Measurements from ENCODE around the gene PEAK1. TPM values are rescaled to one million over a fixed set of nuclear protein-coding genes. Genes with fewer than 3 reads are reported as not detected.

PEAK1 gene
- total RNA-seq, 2 donors from 2014 or later = 38.0 to 41.4 TPM

- no peak for ATAC-seq
Measured at GRCh38 chr15:77130315-77130930, 289.5 kb downstream of the PEAK1 start.

GRCh38 chr15:77127626-77128025 lies 292.3 kb downstream of the PEAK1 start:
- H3K27ac Mint-ChIP-seq = no peak overlapping the region
- H3K4me1 Mint-ChIP-seq (ENCODE audit: low read depth in 2 of 2) = peaks cover 7 to 21% of the 10 kb centered on the region in 2 donors
- no peaks in the 10 kb centered on the region for H3K9me3 Mint-ChIP-seq
- H3K4me3 Mint-ChIP-seq = no peak overlapping the region
- H3K27me3 Mint-ChIP-seq = no peaks in the 10 kb centered on the region
- DNase-seq (ENCODE audit: low spot score) (no peak), ATAC-seq (no peak)
- H3K36me3 Mint-ChIP-seq = no peaks in the 10 kb centered on the region

More at GRCh38 chr15:77130315-77130930, 289.5 kb downstream of the PEAK1 start:
- H3K4me3 Mint-ChIP-seq = no peak overlapping the region
- DNase-seq (ENCODE audit: low spot score) = no peak
- no peak overlapping the region for H3K27ac Mint-ChIP-seq
- H3K4me1 Mint-ChIP-seq (ENCODE audit: low read depth in 2 of 2) = peaks cover 7 to 13% of the 10 kb centered on the region in 2 donors
- no peaks in the 10 kb centered on the region for H3K36me3 Mint-ChIP-seq
- H3K9me3 Mint-ChIP-seq = no peaks in the 10 kb centered on the region
- H3K27me3 Mint-ChIP-seq = no peaks in the 10 kb centered on the region

GRCh38 chr15:77126529-77127326 lies 293.2 kb downstream of the PEAK1 start:
- ATAC-seq (no peak), DNase-seq (ENCODE audit: low spot score) (no peak)
- Mint-ChIP-seq H3K4me3 (no peak overlapping the region), H3K9me3 (no peaks in the 10 kb centered on the region), H3K27me3 (no peaks in the 10 kb centered on the region), H3K4me1 (ENCODE audit: low read depth in 2 of 2) (peaks cover 7 to 21% of the 10 kb centered on the region in 2 donors), H3K27ac (no peak overlapping the region), H3K36me3 (no peaks in the 10 kb centered on the region)

- no peaks in the 10 kb centered on the region for H3K27me3 Mint-ChIP-seq
- H3K27ac Mint-ChIP-seq = no peak overlapping the region
- no peak for ATAC-seq
- H3K4me1 Mint-ChIP-seq (ENCODE audit: low read depth in 2 of 2) = peaks cover 10 to 25% of the 10 kb centered on the region in 2 donors
- H3K36me3 Mint-ChIP-seq = no peaks in the 10 kb centered on the region
- H3K4me3 Mint-ChIP-seq = no peak overlapping the region
- DNase-seq (ENCODE audit: low spot score) = no peak
- H3K9me3 Mint-ChIP-seq = no peaks in the 10 kb centered on the region
Measured at GRCh38 chr15:77123854-77124253, 296.1 kb downstream of the PEAK1 start.

GRCh38 chr15:77122576-77122975 lies 297.3 kb downstream of the PEAK1 start:
- Mint-ChIP-seq H3K27me3 (no peaks in the 10 kb centered on the region), H3K36me3 (no peaks in the 10 kb centered on the region), H3K4me3 (no peak overlapping the region), H3K27ac (no peak overlapping the region), H3K4me1 (ENCODE audit: low read depth in 2 of 2) (peaks cover 11 to 22% of the 10 kb centered on the region in 2 donors), H3K9me3 (no peaks in the 10 kb centered on the region)
- DNase-seq (ENCODE audit: low spot score) (no peak), ATAC-seq (no peak)

- Mint-ChIP-seq H3K4me1 (ENCODE audit: low read depth in 2 of 2) (peaks cover 4 to 16% of the 10 kb centered on the region in 2 donors), H3K36me3 (no peaks in the 10 kb centered on the region), H3K4me3 (no peak overlapping the region), H3K27me3 (no peaks in the 10 kb centered on the region), H3K9me3 (no peaks in the 10 kb centered on the region), H3K27ac (no peak overlapping the region)
- ATAC-seq (no peak), DNase-seq (ENCODE audit: low spot score) (no peak)
Measured at GRCh38 chr15:77121599-77121998, 298.3 kb downstream of the PEAK1 start.

- Mint-ChIP-seq H3K4me1 (ENCODE audit: low read depth in 2 of 2) (peaks cover 4 to 16% of the 10 kb centered on the region in 2 donors), H3K27ac (no peak overlapping the region), H3K9me3 (no peaks in the 10 kb centered on the region), H3K4me3 (no peak overlapping the region), H3K36me3 (no peaks in the 10 kb centered on the region), H3K27me3 (no peaks in the 10 kb centered on the region)
- ATAC-seq (no peak), DNase-seq (ENCODE audit: low spot score) (no peak)
Measured at GRCh38 chr15:77120576-77120975, 299.3 kb downstream of the PEAK1 start.

GRCh38 chr15:77119446-77119845 lies 300.5 kb downstream of the PEAK1 start:
- DNase-seq (ENCODE audit: low spot score) = no peak

GRCh38 chr15:77118882-77119321 lies 301.0 kb downstream of the PEAK1 start:
- Mint-ChIP-seq H3K4me1 (ENCODE audit: low read depth in 2 of 2) (peaks cover 4 to 11% of the 10 kb centered on the region in 2 donors), H3K27ac (no peak overlapping the region), H3K36me3 (no peaks in the 10 kb centered on the region), H3K4me3 (no peak overlapping the region), H3K27me3 (no peaks in the 10 kb centered on the region), H3K9me3 (no peaks in the 10 kb centered on the region)
- DNase-seq (ENCODE audit: low spot score) = no peak
- ATAC-seq = no peak

More at GRCh38 chr15:77119446-77119845, 300.5 kb downstream of the PEAK1 start:
- peaks cover 4 to 16% of the 10 kb centered on the region in 2 donors for H3K4me1 Mint-ChIP-seq (ENCODE audit: low read depth in 2 of 2)
- H3K36me3 Mint-ChIP-seq = no peaks in the 10 kb centered on the region
- H3K4me3 Mint-ChIP-seq = no peak overlapping the region
- H3K27ac Mint-ChIP-seq = no peak overlapping the region
- no peaks in the 10 kb centered on the region for H3K9me3 Mint-ChIP-seq
- no peak for ATAC-seq
- H3K27me3 Mint-ChIP-seq = no peaks in the 10 kb centered on the region

- H3K9me3 Mint-ChIP-seq = no peaks in the 10 kb centered on the region
- no peak overlapping the region for H3K4me3 Mint-ChIP-seq
- no peaks in the 10 kb centered on the region for H3K36me3 Mint-ChIP-seq
- H3K4me1 Mint-ChIP-seq (ENCODE audit: low read depth in 2 of 2) = peaks cover 4 to 6% of the 10 kb centered on the region in 2 donors
- DNase-seq (ENCODE audit: low spot score) (no peak), ATAC-seq (no peak)
- no peaks in the 10 kb centered on the region for H3K27me3 Mint-ChIP-seq
- no peak overlapping the region for H3K27ac Mint-ChIP-seq
Measured at GRCh38 chr15:77115179-77115578, 304.7 kb downstream of the PEAK1 start.

GRCh38 chr15:77112838-77113504 lies 306.9 kb downstream of the PEAK1 start:
- H3K9me3 Mint-ChIP-seq = no peaks in the 10 kb centered on the region
- no peak overlapping the region for H3K4me3 Mint-ChIP-seq
- no peak for DNase-seq (ENCODE audit: low spot score)
- no peak for ATAC-seq
- no peaks in the 10 kb centered on the region for H3K36me3 Mint-ChIP-seq
- H3K4me1 Mint-ChIP-seq (ENCODE audit: low read depth in 2 of 2) = no peaks in the 10 kb centered on the region
- no peak overlapping the region for H3K27ac Mint-ChIP-seq
- H3K27me3 Mint-ChIP-seq = no peaks in the 10 kb centered on the region

- DNase-seq (ENCODE audit: low spot score) (no peak), ATAC-seq (no peak)
- H3K9me3 Mint-ChIP-seq = no peaks in the 10 kb centered on the region
- no peaks in the 10 kb centered on the region for H3K36me3 Mint-ChIP-seq
- no peak overlapping the region for H3K27ac Mint-ChIP-seq
- peaks cover 0 to 3% of the 10 kb centered on the region in 2 donors for H3K4me1 Mint-ChIP-seq (ENCODE audit: low read depth in 2 of 2)
- no peaks in the 10 kb centered on the region for H3K27me3 Mint-ChIP-seq
- H3K4me3 Mint-ChIP-seq = no peak overlapping the region
Measured at GRCh38 chr15:77111789-77112188, 308.1 kb downstream of the PEAK1 start.

- Mint-ChIP-seq H3K4me3 (no peak overlapping the region), H3K27me3 (no peaks in the 10 kb centered on the region), H3K9me3 (no peaks in the 10 kb centered on the region), H3K36me3 (no peaks in the 10 kb centered on the region), H3K4me1 (ENCODE audit: low read depth in 2 of 2) (peaks cover 0 to 10% of the 10 kb centered on the region in 2 donors), H3K27ac (no peak overlapping the region)
- no peak for ATAC-seq
- DNase-seq (ENCODE audit: low spot score) = no peak
Measured at GRCh38 chr15:77107531-77108355, 312.2 kb downstream of the PEAK1 start.

Measured in natural killer cell treated with Interleukin-12 subunit alpha and Interleukin-12 subunit beta and Interleukin-15 and Interleukin-18, amount 100 ng/mL, for 72 hours (primary cell).